GM10248 (cell line): ENCODE results near the gene DPH2.
A peak's percentile ranks its signal among the peaks of the same experiment; 100 is the strongest.

ENCODE experiments used
- CTCF ChIA-PET: fragments of 300-600 bp; sonication (Branson Sonifier 250); formaldehyde crosslinking; extraction: SDS; loops from one replicate; lab custom pipeline; 2021; ENCODE audit warnings: antibody characterized with exemption; lab: Yijun Ruan, JAX
- POLR2A ChIA-PET: fragments of 350-650 bp; sonication (Branson Sonifier 250); formaldehyde crosslinking; extraction: SDS; loops from one replicate; lab custom pipeline; 2020; ENCODE audit warnings: antibody characterized with exemption; lab: Yijun Ruan, JAX
- DNase-seq: peaks from one replicate; pipeline ENCODE4 v3.0.0; 2012; ENCODE audit errors: extremely low spot score
- TF ChIP-seq, protein P1 (sequence below): IDR thresholded peaks from 2 replicates; pipeline ENCODE4 v1.5.1; 2012; ENCODE audit warnings: mild to moderate bottlenecking, low read depth; ENCODE audit errors: extremely low read depth, missing control alignments, control extremely low read depth

Gene DPH2

DNA sequence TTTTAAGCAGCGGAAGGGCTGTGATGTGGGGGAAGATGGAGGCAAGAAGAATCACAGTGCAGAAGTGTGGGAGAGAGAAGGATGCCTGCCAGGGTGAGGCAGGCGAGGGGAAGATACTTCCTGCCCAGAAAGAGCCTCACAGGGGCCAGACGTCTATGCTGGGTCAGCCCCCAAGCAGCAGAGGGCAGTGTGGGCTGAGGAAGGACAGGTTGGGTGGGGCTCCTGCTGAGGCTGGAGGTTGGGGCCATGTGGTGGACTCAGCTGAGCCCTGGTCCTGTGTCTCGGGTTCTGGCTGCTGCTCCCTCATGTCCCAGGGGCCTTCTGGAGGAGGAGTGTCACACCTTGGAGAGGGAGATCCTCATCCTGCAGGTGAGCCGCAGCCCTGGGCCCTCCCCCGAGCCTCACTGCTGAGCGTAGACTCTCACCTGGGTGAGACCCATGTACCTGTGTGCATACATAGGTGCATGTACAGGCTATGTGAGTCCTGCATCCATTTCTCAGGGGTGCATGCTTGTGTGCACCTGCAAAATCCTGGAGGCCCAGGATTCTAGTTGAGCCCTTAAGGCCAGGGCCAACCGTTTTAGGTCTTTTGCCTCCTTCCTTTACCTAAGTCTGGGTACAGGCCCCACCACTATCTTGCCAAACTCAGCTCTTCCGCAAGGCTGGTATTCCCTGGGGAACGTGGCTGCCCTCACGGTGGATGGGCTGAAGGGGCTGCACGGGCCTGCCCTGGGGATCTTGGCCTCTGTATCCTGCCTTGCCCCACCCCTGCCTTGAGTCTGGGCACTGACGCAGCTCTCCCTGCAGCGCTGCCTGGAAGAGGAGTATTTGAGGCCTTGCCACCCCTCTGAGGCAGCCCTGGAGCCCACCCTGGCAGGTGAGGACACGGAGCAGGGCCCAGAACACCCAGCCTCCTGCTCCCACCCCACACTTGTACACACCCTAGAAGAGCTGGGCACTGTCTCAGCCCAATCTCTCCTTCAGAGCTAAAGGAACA is 25.3 kb downstream of the DPH2 start:
- ChIA-PET CTCF (interaction anchor here (0.7 to 6.4 kb wide), 6 partner anchors 8 to 54 kb away, joined by 3 to 59 read pairs (median 6); no protein-coding TSS in a partner anchor), POLR2A (no interaction called here)
- DNase-seq: peak; percentile 55
- TF ChIP-seq, protein P1, sequence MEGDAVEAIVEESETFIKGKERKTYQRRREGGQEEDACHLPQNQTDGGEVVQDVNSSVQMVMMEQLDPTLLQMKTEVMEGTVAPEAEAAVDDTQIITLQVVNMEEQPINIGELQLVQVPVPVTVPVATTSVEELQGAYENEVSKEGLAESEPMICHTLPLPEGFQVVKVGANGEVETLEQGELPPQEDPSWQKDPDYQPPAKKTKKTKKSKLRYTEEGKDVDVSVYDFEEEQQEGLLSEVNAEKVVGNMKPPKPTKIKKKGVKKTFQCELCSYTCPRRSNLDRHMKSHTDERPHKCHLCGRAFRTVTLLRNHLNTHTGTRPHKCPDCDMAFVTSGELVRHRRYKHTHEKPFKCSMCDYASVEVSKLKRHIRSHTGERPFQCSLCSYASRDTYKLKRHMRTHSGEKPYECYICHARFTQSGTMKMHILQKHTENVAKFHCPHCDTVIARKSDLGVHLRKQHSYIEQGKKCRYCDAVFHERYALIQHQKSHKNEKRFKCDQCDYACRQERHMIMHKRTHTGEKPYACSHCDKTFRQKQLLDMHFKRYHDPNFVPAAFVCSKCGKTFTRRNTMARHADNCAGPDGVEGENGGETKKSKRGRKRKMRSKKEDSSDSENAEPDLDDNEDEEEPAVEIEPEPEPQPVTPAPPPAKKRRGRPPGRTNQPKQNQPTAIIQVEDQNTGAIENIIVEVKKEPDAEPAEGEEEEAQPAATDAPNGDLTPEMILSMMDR: peak; percentile 27

- ChIA-PET CTCF (interaction anchor here (1.6 to 6.4 kb wide), 3 partner anchors 10 to 53 kb away, joined by 7 to 59 read pairs (median 23); no protein-coding TSS in a partner anchor), POLR2A (no interaction called here)
- no peak for DNase-seq
- TF ChIP-seq, protein P1: no peak
Measured at GRCh38 chr1:43995984-43996732, 26.3 kb downstream of the DPH2 start.

GRCh38 chr1:43996733-43997115 is 26.9 kb downstream of the DPH2 start:
- ChIA-PET POLR2A (no interaction called here), CTCF (interaction anchor here (5.8 to 6.4 kb wide), 2 partner anchors 9 to 40 kb away, joined by 23 to 59 read pairs; no protein-coding TSS in a partner anchor)
- no peak for DNase-seq

GRCh38 chr1:43997295-43997999 is 27.6 kb downstream of the DPH2 start:
- POLR2A ChIA-PET: no interaction called here
- CTCF ChIA-PET: interaction anchor here (5.8 to 6.4 kb wide), 2 partner anchors 8 to 39 kb away, joined by 23 to 59 read pairs; no protein-coding TSS in a partner anchor
- no peak for DNase-seq
- TF ChIP-seq, protein P1: no peak

More at GRCh38 chr1:43996733-43997115, 26.9 kb downstream of the DPH2 start:
- TF ChIP-seq, protein P1: no peak

- CTCF ChIA-PET: interaction anchor here (2.4 kb wide), 1 partner anchor 49 kb away, joined by 15 read pairs; no protein-coding TSS in a partner anchor
- POLR2A ChIA-PET: no interaction called here
- no peak for DNase-seq
- TF ChIP-seq, protein P1: no peak
Measured at GRCh38 chr1:43998000-43998378, 28.2 kb downstream of the DPH2 start.
